GM18526 (cell line): ENCODE results near the gene TKT.

ENCODE experiments used
- POLR2A ChIP-seq: IDR thresholded peaks from 3 replicates; pipeline ENCODE4 v1.6.1; 2011; ENCODE audit not compliant: insufficient read length; ENCODE audit errors: extremely low read depth

The TKT gene

GRCh38 chr3:53263907-53264306, 8.1 kb upstream of the TKT start:
- TF ChIP-seq POLR2A = no peak

- TF ChIP-seq POLR2A = no peak
Measured at GRCh38 chr3:53261712-53262111, 5.9 kb upstream of the TKT start.

DNA sequence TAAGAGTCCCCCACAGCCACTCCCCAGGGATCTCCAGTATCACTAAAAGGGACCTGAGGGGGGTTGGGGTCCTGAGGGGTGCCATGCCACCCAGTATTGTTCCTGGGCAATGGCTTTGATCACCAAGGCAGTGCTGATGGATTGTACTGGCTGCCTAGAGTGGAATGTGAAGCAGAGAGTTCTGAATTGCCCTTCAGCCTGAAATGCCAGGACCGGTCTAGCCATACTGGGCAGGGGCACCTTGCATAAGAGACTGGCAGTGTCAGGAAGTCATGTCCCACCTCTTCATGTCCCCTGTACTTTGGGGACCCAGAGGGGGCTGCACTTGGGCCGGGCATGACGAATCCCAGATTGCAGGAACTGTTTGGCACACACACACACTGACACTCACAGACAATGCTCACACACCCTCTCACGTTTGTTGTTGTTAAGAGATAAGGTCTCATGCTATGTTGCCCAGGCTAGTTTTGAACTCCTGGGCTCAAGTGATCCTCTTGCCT, 4.5 kb upstream of the TKT start:
- no peak for TF ChIP-seq POLR2A

DNA sequence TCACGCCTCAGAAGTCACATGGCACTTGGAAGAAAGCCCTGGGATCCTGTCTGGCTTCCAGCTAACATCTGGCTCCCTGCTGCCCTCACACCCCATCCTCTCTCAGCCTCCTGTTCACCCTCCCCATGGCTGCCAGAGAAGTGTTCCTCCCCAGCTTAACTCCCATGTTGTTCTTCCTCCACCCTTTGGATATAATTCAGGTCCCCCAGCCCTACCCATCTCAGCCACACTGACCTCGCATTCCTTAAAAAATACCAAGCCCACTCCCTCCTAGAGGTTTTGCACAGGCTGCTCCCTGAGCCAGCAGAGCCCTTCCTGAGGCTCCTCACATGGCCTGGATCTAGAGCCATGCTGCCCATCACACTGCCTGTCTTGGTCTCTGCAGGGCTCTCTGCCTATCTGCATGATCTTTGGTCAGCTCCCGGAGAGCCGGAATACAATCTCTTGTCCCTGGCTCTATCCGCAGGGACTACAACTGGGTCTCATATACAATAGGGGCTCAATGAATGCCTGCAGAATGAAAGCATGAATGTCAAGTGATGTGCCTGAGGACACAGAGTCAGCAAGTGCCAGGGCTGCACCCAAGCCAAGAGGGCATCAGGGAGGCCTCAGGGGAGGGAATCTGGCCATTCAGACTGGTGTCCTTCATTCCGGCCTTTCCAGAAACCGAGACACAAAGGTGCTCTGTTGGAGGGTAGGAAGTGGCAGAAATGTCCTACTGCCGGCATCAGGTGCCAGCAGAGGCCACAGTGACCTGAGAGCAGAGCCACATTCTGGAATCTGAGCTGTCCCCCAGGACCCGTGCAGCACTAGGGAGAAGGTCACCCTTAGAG, 3.8 kb upstream of the TKT start:
- no peak for TF ChIP-seq POLR2A

DNA sequence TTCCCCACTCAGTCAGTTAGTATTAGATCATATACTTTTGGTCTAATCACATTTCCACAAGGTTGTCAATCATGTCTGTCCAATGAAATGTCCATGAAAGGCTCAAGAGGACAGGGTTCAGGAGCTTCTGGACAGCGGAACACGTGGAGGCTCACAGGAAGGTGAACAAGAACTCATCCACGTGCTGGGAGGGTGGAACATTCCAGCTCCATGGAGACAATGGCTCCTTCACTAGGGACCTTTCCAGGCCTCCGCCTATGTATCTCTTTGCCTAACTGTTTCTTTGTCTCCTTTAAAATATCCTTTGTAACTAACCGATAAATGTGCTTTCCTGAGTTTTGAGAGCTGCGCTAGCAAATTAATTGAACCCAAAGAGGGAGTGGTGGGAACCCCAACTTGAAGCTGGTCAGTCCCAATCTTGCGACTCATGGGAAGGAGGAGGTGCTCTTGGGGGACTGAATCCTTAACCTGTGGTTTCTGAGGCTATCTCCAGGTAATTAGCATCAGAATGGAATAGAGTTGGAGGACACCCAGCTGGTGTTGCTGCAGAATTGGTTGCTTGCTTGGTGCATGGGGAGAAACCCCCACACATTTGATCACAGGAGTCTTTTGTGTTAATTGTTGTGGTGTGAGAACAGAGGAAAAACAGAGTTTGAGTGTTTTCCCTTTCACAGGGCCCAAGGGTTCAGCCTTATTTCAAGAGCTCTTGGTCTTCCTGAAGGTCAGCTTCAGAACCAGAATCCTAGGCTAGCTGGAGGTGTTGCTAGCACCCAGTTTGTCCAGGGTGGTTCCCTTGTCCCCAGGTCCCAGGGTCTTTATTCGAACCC, 3.0 kb upstream of the TKT start:
- no peak for TF ChIP-seq POLR2A

GRCh38 chr3:53257465-53257864, 1.6 kb upstream of the TKT start:
- TF ChIP-seq POLR2A = no peak

GRCh38 chr3:53256704-53257055, 858 bp upstream of the TKT start:
- no peak for TF ChIP-seq POLR2A

DNA sequence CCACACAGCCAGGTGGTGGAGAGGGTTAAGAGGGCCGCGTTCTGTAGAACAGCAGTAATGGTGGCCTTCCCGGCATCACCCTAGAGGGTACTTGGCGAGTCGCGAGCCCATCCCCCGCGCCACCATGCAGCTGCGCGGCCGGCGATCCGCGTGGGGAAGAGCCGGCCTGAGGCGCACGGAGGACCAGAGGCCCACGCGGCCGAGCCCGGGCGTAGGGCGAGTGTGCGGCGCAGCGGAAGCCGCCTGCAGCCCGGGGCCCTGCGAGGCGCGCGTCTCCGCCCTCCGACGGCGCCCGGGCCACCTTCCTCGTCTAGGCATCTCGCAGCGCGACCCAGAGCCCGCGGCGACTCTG, 423 bp downstream of the TKT start:
- no peak for TF ChIP-seq POLR2A

DNA sequence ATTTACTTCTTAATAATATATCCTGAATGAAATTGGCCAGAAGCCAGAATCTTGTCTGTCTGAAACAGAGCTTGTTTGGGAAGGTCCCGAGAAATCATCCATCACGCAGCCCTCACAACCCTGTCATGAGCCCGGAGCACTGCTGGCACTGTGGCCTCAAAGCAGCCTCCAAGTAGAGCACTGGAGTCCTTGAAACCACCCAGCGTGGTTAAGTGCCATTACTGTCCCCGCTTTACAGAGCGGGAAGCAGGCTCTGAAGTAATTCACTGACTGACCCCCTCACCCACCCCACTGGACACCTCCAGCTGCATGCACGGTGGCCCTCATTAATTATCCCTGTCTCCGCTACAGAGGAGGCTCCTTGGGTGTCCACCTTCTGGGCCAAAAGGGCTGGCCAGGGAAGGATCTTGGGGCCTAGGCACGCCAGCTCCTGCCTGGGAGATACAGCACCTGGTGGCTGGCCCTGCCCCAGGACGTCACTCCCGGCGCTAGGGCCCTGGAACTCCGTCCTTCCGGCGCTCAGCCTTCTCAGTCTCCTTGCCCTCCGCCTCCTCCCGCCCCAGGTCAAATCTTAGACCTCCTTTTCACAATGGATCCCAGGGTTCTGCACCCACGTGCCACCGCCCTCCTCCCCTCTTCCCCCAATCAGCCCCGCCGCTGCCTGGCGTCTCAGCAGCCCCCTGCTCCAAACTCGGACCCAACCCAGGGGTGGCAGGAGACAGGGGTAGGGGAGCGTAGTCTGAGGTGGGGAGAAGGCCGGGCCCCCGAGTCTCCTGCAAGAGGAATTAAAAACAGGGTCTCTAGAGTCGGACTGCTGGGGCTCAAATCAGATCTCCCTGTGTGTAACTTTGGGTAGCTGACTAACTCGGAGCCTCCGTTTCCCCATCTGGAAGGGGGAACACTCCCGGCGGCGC, 1.1 kb downstream of the TKT start:
- no peak for TF ChIP-seq POLR2A

DNA sequence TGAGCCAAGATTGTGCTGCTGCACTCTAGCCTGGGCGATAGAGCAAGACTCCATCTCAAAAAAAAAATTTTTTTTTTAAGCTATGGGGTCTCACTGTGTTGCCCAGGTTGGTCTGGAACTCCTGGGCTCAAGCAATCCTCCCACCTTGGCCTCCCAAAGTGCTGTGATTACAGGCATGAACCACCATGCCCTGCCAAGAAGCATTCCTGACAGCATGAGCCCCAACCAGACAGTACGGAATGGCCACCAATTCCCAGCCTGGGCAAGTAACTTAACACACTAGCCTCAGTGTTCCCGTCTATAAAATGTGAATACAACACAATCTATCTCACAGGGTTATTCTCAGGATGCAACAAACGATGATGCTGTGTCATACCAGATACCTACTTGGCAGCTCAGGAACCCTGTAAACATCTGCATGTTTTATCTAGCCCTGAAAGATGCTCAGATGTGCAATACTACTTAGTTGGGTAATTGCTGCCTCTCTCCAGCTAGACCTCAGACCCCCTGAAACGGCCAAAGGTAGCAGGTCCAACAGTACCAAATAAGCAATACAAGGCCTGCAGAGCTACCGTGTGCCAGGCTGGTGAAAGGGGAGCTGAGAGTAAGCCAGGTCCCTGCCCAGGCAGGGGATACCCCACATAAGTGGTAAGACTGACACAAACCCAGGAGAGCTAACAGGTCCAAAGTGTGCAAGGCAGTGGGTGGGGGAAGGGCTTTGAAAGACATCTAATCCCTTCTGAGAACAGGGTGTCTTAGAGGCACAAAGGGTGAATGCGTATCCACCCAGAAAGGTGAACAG, 1.9 kb downstream of the TKT start:
- no peak for TF ChIP-seq POLR2A

DNA sequence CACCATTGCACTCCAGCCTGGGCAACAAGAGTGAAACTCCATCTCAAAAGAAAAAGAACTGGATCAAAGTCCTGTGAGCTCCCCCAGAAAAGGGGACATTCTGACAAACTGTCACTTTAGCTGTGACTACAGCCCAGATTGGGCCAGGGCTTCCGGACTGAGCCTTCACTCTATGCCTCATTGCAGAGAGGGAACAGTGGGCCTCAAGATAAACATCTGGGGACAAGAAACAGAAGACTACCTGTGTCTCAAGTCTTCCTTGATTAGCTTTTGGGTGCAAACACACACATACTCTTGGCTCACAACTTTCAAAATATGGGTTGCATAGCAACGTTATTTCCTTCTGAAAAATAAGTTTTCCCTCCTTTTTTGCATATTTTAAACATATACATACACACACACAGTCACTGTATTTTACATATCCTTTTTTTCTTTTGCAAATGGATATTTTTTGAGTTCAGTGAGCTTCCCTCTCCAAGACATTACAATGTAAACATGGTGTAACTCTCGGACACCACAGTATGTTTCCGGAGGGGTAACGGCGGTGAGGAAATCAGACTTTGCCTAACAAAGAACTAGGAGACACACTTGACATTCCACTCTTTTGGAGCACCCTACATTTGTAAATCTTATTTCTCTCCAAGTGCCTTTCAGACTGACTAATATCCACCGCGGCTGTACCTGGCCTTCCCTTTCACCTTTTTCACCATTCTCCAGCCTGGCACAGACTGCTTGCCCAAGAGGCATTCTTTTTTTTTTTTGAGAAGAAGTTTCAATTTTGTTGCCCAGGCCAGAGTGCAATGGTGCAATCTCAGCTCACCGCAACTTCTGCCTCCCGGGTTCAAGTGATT, 3.5 kb downstream of the TKT start:
- TF ChIP-seq POLR2A = no peak

- no peak for TF ChIP-seq POLR2A
Measured at GRCh38 chr3:53250881-53251605, 4.8 kb downstream of the TKT start.

- TF ChIP-seq POLR2A = no peak
Measured at GRCh38 chr3:53250453-53250852, 5.4 kb downstream of the TKT start.
